B cell (primary cell): ENCODE data around the gene TTC34. TPM values are rescaled to one million over a fixed set of nuclear protein-coding genes. Genes with fewer than 3 reads are reported as not detected.

ENCODE experiments used
- ATAC-seq: fragments of 200-7000 bp; cut with Tn5 transposase; one replicate; pipeline ENCODE4 v1.10.0; 2021; ENCODE audit warnings: low read depth, mild to moderate bottlenecking, moderate number of reproducible peaks, moderate library complexity
- CTCF ChIA-PET: fragments of 350-600 bp; sonication (Branson Sonifier 250); formaldehyde crosslinking; loops from one replicate; lab custom pipeline; 2021; ENCODE audit warnings: antibody characterized with exemption, inconsistent platforms; lab: Charles Lee
- POLR2A ChIA-PET: fragments of 350-600 bp; sonication (Branson Sonifier 250); formaldehyde crosslinking; loops from one replicate; lab custom pipeline; 2021; ENCODE audit warnings: antibody characterized with exemption; lab: Charles Lee
- DNase-seq: peaks from one replicate; pipeline ENCODE4 v3.0.0; 2013
- H2AFZ ChIP-seq: 2 replicates; pipeline ENCODE4 v1.6.1; 2012; ENCODE audit warnings: mild to moderate bottlenecking, low read depth, low read length; ENCODE audit not compliant: insufficient read depth, poor library complexity, severe bottlenecking
- H3K27ac ChIP-seq, 2 donors: 1 replicate in 1 of 2; 2 replicates in 1 of 2; pipeline ENCODE4 v1.5.1; 2012 to 2013; ENCODE audit warnings: low read length in 2 of 2, mild to moderate bottlenecking in 2 of 2, moderate library complexity in 1 of 2
- H3K27me3 ChIP-seq, 4 experiments: fragments of 200-600 bp in 1 of 4; sonication (generic) in 1 of 4; replicated peaks in 1 of 4; 1 replicate in 2 of 4; 2 replicates in 2 of 4; pipeline versions ENCODE4 v1.6.1 to v1.7.0; 2013 to 2016; ENCODE audit warnings: low read length in 3 of 4, mild to moderate bottlenecking in 2 of 4, mixed read lengths in 1 of 4, moderate library complexity in 1 of 4; ENCODE audit not compliant: insufficient read depth in 4 of 4, control insufficient read depth in 3 of 4; ENCODE audit errors: control extremely low read depth in 1 of 4
- H3K36me3 ChIP-seq, 2 experiments: replicated peaks in 1 of 2; 1 replicate in 1 of 2; 2 replicates in 1 of 2; pipeline versions ENCODE4 v1.6.1 to v1.7.1; 2013; ENCODE audit warnings: low read length in 1 of 2; ENCODE audit not compliant: insufficient read depth in 2 of 2, control insufficient read depth in 1 of 2; ENCODE audit errors: control extremely low read depth in 1 of 2, extremely low read depth in 1 of 2
- H3K4me1 ChIP-seq, 2 donors: fragments of 200-600 bp in 1 of 2; sonication (generic) in 1 of 2; 1 replicate in 1 of 2; 2 replicates in 1 of 2; pipeline versions ENCODE4 v1.5.1 to v1.6.1; 2013 to 2017; ENCODE audit warnings: low read length in 2 of 2; ENCODE audit not compliant: control insufficient read depth in 2 of 2, insufficient read depth in 2 of 2
- H3K4me2 ChIP-seq: replicated peaks from 2 replicates; pipeline ENCODE3; 2012; ENCODE audit warnings: mild to moderate bottlenecking, low read depth, low read length; ENCODE audit not compliant: poor library complexity, severe bottlenecking
- H3K4me3 ChIP-seq, 5 experiments: fragments of 200-600 bp in 1 of 5; sonication (generic) in 1 of 5; 1 replicate in 3 of 5; 2 replicates in 2 of 5; pipeline versions ENCODE4 v1.5.1 to v1.7.0; 2011 to 2016; ENCODE audit warnings: low read length in 4 of 5, mild to moderate bottlenecking in 4 of 5, low read depth in 2 of 5, control low read depth in 1 of 5, moderate library complexity in 1 of 5; ENCODE audit not compliant: insufficient read depth in 1 of 5; ENCODE audit errors: control extremely low read depth in 1 of 5, extremely low read depth in 1 of 5
- H3K79me2 ChIP-seq: fragments of 200-600 bp; sonication (generic); one replicate; pipeline ENCODE4 v1.6.0; 2016; ENCODE audit warnings: low read length; ENCODE audit not compliant: control insufficient read depth, insufficient read depth
- H3K9ac ChIP-seq: fragments of 200-600 bp; sonication (generic); 2 replicates; pipeline ENCODE4 v1.6.1; 2017; ENCODE audit warnings: mild to moderate bottlenecking, low read length, moderate library complexity
- H3K9me3 ChIP-seq, 3 donors: one replicate each; pipeline versions ENCODE4 v1.6.1 to v1.7.1; 2013; ENCODE audit warnings: low read length in 2 of 3; ENCODE audit not compliant: control insufficient read depth in 2 of 3, insufficient read depth in 1 of 3; ENCODE audit errors: control extremely low read depth in 1 of 3
- H4K20me1 ChIP-seq: 2 replicates; pipeline ENCODE4 v1.6.0; 2012; ENCODE audit warnings: mild to moderate bottlenecking, low read length; ENCODE audit not compliant: insufficient read depth, control insufficient read depth, poor library complexity, severe bottlenecking
- H3K27ac Mint-ChIP-seq: one replicate; pipeline ENCODE4 v1.8.0; 2021; ENCODE audit warnings: mixed read lengths
- H3K27me3 Mint-ChIP-seq: one replicate; pipeline ENCODE4 v1.8.0; 2021; ENCODE audit warnings: mixed read lengths
- H3K4me1 Mint-ChIP-seq: one replicate; pipeline ENCODE4 v1.8.0; 2021; ENCODE audit warnings: mixed read lengths
- H3K4me3 Mint-ChIP-seq: one replicate; pipeline ENCODE4 v1.8.0; 2021; ENCODE audit warnings: mixed read lengths
- H3K9me3 Mint-ChIP-seq: one replicate; pipeline ENCODE4 v1.8.0; 2022; ENCODE audit warnings: mixed read lengths; ENCODE audit not compliant: insufficient read depth
- CTCF ChIP-seq: fragments of 200-600 bp; IDR thresholded peaks from one replicate; pipeline ENCODE4 v1.8.0; 2022; ENCODE audit warnings: antibody characterized with exemption, mild to moderate bottlenecking
- EZH2 ChIP-seq: IDR thresholded peaks from 2 replicates; pipeline ENCODE4 v1.6.1; 2012; ENCODE audit warnings: borderline replicate concordance, low read depth, mild to moderate bottlenecking, moderate library complexity, low read length; ENCODE audit not compliant: insufficient read depth, poor library complexity, severe bottlenecking
- WGBS: methylation state at CpG from one replicate; pipeline ENCODE4 v1.1.5; 2013; ENCODE audit warnings: missing lambda C conversion rate; ENCODE audit not compliant: insufficient coverage; 5-methylcytosine and 5-hydroxymethylcytosine counted together
- intact Hi-C: fragments of 100-400 bp; cut with micrococcal nuclease; formaldehyde crosslinking; loops from one replicate; pipeline ENCODE4 v1.10.0; 2022
- polyA plus RNA-seq: library from polyadenylated mRNA; depleted of rRNA; stranded (reverse); fragments of >200 nt; gene quantifications from 2 replicates; pipeline ENCODE4 v1.2.3, GENCODE V29; 2012
- total RNA-seq, 2 donors: library from RNA; stranded (reverse); fragments of 120-200 nt in 1 of 2; gene quantifications; 1 replicate in 1 of 2; 2 replicates in 1 of 2; pipeline versions ENCODE4 v1.2.3 to v1.2.4, GENCODE V29; 2013 to 2022

Gene TTC34
- total and polyA plus RNA-seq, 2 donors (not counting 1 experiment from before 2014, with no cell fraction given), result 2.1 to 8.1 TPM

GRCh38 chr1:2636733-2637132, 164.8 kb downstream of the TTC34 start:
- no peak overlapping the region for H3K4me3 Mint-ChIP-seq
- ChIA-PET CTCF (no interaction called here), POLR2A (no interaction called here)
- H3K4me3 ChIP-seq, result no peak overlapping the region
- WGBS, result 95% methylated on average over 7 of the region's 7 CpGs
- intact Hi-C loops, result no loop called here
- no peak for DNase-seq
- ATAC-seq, result no peak
- TF ChIP-seq EZH2 (no peak), CTCF (no peak)
- peaks cover 1 to 4% of the 10 kb centered on the region in 2 donors for H3K4me1 ChIP-seq
- H3K27me3 Mint-ChIP-seq, result peaks cover 7% of the 10 kb centered on the region
- no peak overlapping the region for H3K4me2 ChIP-seq
- no peak overlapping the region for H2AFZ ChIP-seq
- H3K4me1 Mint-ChIP-seq, result no peaks in the 10 kb centered on the region
- peaks cover 6% of the 10 kb centered on the region for H3K79me2 ChIP-seq
- peaks cover 6% of the 10 kb centered on the region for H4K20me1 ChIP-seq
- no peaks in the 10 kb centered on the region for H3K36me3 ChIP-seq
- no peak overlapping the region for H3K27ac ChIP-seq
- no peak overlapping the region for H3K9ac ChIP-seq
- peaks cover 0 to 29% (median 10%) of the 10 kb centered on the region in 3 donors for H3K9me3 ChIP-seq
- H3K27ac Mint-ChIP-seq, result peak overlapping the region; percentile 50
- H3K9me3 Mint-ChIP-seq, result no peaks in the 10 kb centered on the region
- H3K27me3 ChIP-seq, result peaks cover 0 to 21% (median 2%) of the 10 kb centered on the region in 4 experiments

GRCh38 chr1:2635361-2636010, 166.0 kb downstream of the TTC34 start:
- Mint-ChIP-seq H3K4me3 (no peak overlapping the region), H3K4me1 (peaks cover under 1% of the 10 kb centered on the region), H3K9me3 (peaks cover 4% of the 10 kb centered on the region), H3K27ac (no peak overlapping the region), H3K27me3 (peaks cover 10% of the 10 kb centered on the region)
- DNase-seq (no peak), ATAC-seq (no peak)
- Histone ChIP-seq H3K4me3 (no peak overlapping the region), H3K9me3 (peaks cover 0 to 36% (median 10%) of the 10 kb centered on the region in 3 donors), H3K4me1 (no peaks in the 10 kb centered on the region), H3K9ac (no peak overlapping the region), H3K27ac (no peak overlapping the region), H3K36me3 (no peaks in the 10 kb centered on the region), H3K27me3 (peaks cover 0 to 21% (median 2%) of the 10 kb centered on the region in 4 experiments), H2AFZ (no peak overlapping the region), H3K79me2 (no peaks in the 10 kb centered on the region), H3K4me2 (no peak overlapping the region), H4K20me1 (no peaks in the 10 kb centered on the region)
- POLR2A ChIA-PET, result interaction anchor here (0.6 kb wide), 2 partner anchors 90 to 97 kb away, joined by 3 to 5 read pairs; no protein-coding TSS in a partner anchor
- TF ChIP-seq EZH2 (no peak), CTCF (no peak)
- 85% methylated on average over 10 of the region's 10 CpGs for WGBS
- CTCF ChIA-PET, result interaction anchor here (0.7 to 0.8 kb wide), 2 partner anchors 32 to 540 kb away, joined by 3 read pairs; no protein-coding TSS in a partner anchor
- intact Hi-C loops, result no loop called here
